B cell (primary cell): ENCODE data around the gene NCAPG2. TPM values are rescaled to one million over a fixed set of nuclear protein-coding genes. Genes with fewer than 3 reads are reported as not detected.

ENCODE experiments used
- ATAC-seq: fragments of 200-7000 bp; cut with Tn5 transposase; one replicate; pipeline ENCODE4 v1.10.0; 2021; ENCODE audit warnings: low read depth, mild to moderate bottlenecking, moderate number of reproducible peaks, moderate library complexity
- CTCF ChIA-PET: fragments of 350-600 bp; sonication (Branson Sonifier 250); formaldehyde crosslinking; loops from one replicate; lab custom pipeline; 2021; ENCODE audit warnings: antibody characterized with exemption, inconsistent platforms; lab: Charles Lee
- POLR2A ChIA-PET: fragments of 350-600 bp; sonication (Branson Sonifier 250); formaldehyde crosslinking; loops from one replicate; lab custom pipeline; 2021; ENCODE audit warnings: antibody characterized with exemption; lab: Charles Lee
- DNase-seq: peaks from one replicate; pipeline ENCODE4 v3.0.0; 2013
- H2AFZ ChIP-seq: 2 replicates; pipeline ENCODE4 v1.6.1; 2012; ENCODE audit warnings: mild to moderate bottlenecking, low read depth, low read length; ENCODE audit not compliant: insufficient read depth, poor library complexity, severe bottlenecking
- H3K27ac ChIP-seq, 2 donors: 1 replicate in 1 of 2; 2 replicates in 1 of 2; pipeline ENCODE4 v1.5.1; 2012 to 2013; ENCODE audit warnings: low read length in 2 of 2, mild to moderate bottlenecking in 2 of 2, moderate library complexity in 1 of 2
- H3K27me3 ChIP-seq, 4 experiments: fragments of 200-600 bp in 1 of 4; sonication (generic) in 1 of 4; replicated peaks in 1 of 4; 1 replicate in 2 of 4; 2 replicates in 2 of 4; pipeline versions ENCODE4 v1.6.1 to v1.7.0; 2013 to 2016; ENCODE audit warnings: low read length in 3 of 4, mild to moderate bottlenecking in 2 of 4, mixed read lengths in 1 of 4, moderate library complexity in 1 of 4; ENCODE audit not compliant: insufficient read depth in 4 of 4, control insufficient read depth in 3 of 4; ENCODE audit errors: control extremely low read depth in 1 of 4
- H3K36me3 ChIP-seq, 2 experiments: replicated peaks in 1 of 2; 1 replicate in 1 of 2; 2 replicates in 1 of 2; pipeline versions ENCODE4 v1.6.1 to v1.7.1; 2013; ENCODE audit warnings: low read length in 1 of 2; ENCODE audit not compliant: insufficient read depth in 2 of 2, control insufficient read depth in 1 of 2; ENCODE audit errors: control extremely low read depth in 1 of 2, extremely low read depth in 1 of 2
- H3K4me1 ChIP-seq, 2 donors: fragments of 200-600 bp in 1 of 2; sonication (generic) in 1 of 2; 1 replicate in 1 of 2; 2 replicates in 1 of 2; pipeline versions ENCODE4 v1.5.1 to v1.6.1; 2013 to 2017; ENCODE audit warnings: low read length in 2 of 2; ENCODE audit not compliant: control insufficient read depth in 2 of 2, insufficient read depth in 2 of 2
- H3K4me2 ChIP-seq: replicated peaks from 2 replicates; pipeline ENCODE3; 2012; ENCODE audit warnings: mild to moderate bottlenecking, low read depth, low read length; ENCODE audit not compliant: poor library complexity, severe bottlenecking
- H3K4me3 ChIP-seq, 5 experiments: fragments of 200-600 bp in 1 of 5; sonication (generic) in 1 of 5; 1 replicate in 3 of 5; 2 replicates in 2 of 5; pipeline versions ENCODE4 v1.5.1 to v1.7.0; 2011 to 2016; ENCODE audit warnings: low read length in 4 of 5, mild to moderate bottlenecking in 4 of 5, low read depth in 2 of 5, control low read depth in 1 of 5, moderate library complexity in 1 of 5; ENCODE audit not compliant: insufficient read depth in 1 of 5; ENCODE audit errors: control extremely low read depth in 1 of 5, extremely low read depth in 1 of 5
- H3K79me2 ChIP-seq: fragments of 200-600 bp; sonication (generic); one replicate; pipeline ENCODE4 v1.6.0; 2016; ENCODE audit warnings: low read length; ENCODE audit not compliant: control insufficient read depth, insufficient read depth
- H3K9ac ChIP-seq: fragments of 200-600 bp; sonication (generic); 2 replicates; pipeline ENCODE4 v1.6.1; 2017; ENCODE audit warnings: mild to moderate bottlenecking, low read length, moderate library complexity
- H3K9me3 ChIP-seq, 3 donors: one replicate each; pipeline versions ENCODE4 v1.6.1 to v1.7.1; 2013; ENCODE audit warnings: low read length in 2 of 3; ENCODE audit not compliant: control insufficient read depth in 2 of 3, insufficient read depth in 1 of 3; ENCODE audit errors: control extremely low read depth in 1 of 3
- H4K20me1 ChIP-seq: 2 replicates; pipeline ENCODE4 v1.6.0; 2012; ENCODE audit warnings: mild to moderate bottlenecking, low read length; ENCODE audit not compliant: insufficient read depth, control insufficient read depth, poor library complexity, severe bottlenecking
- H3K27ac Mint-ChIP-seq: one replicate; pipeline ENCODE4 v1.8.0; 2021; ENCODE audit warnings: mixed read lengths
- H3K27me3 Mint-ChIP-seq: one replicate; pipeline ENCODE4 v1.8.0; 2021; ENCODE audit warnings: mixed read lengths
- H3K4me1 Mint-ChIP-seq: one replicate; pipeline ENCODE4 v1.8.0; 2021; ENCODE audit warnings: mixed read lengths
- H3K4me3 Mint-ChIP-seq: one replicate; pipeline ENCODE4 v1.8.0; 2021; ENCODE audit warnings: mixed read lengths
- H3K9me3 Mint-ChIP-seq: one replicate; pipeline ENCODE4 v1.8.0; 2022; ENCODE audit warnings: mixed read lengths; ENCODE audit not compliant: insufficient read depth
- CTCF ChIP-seq: fragments of 200-600 bp; IDR thresholded peaks from one replicate; pipeline ENCODE4 v1.8.0; 2022; ENCODE audit warnings: antibody characterized with exemption, mild to moderate bottlenecking
- EZH2 ChIP-seq: IDR thresholded peaks from 2 replicates; pipeline ENCODE4 v1.6.1; 2012; ENCODE audit warnings: borderline replicate concordance, low read depth, mild to moderate bottlenecking, moderate library complexity, low read length; ENCODE audit not compliant: insufficient read depth, poor library complexity, severe bottlenecking
- WGBS: methylation state at CpG from one replicate; pipeline ENCODE4 v1.1.5; 2013; ENCODE audit warnings: missing lambda C conversion rate; ENCODE audit not compliant: insufficient coverage; 5-methylcytosine and 5-hydroxymethylcytosine counted together
- intact Hi-C: fragments of 100-400 bp; cut with micrococcal nuclease; formaldehyde crosslinking; loops from one replicate; pipeline ENCODE4 v1.10.0; 2022
- polyA plus RNA-seq: library from polyadenylated mRNA; depleted of rRNA; stranded (reverse); fragments of >200 nt; gene quantifications from 2 replicates; pipeline ENCODE4 v1.2.3, GENCODE V29; 2012
- total RNA-seq, 2 donors: library from RNA; stranded (reverse); fragments of 120-200 nt in 1 of 2; gene quantifications; 1 replicate in 1 of 2; 2 replicates in 1 of 2; pipeline versions ENCODE4 v1.2.3 to v1.2.4, GENCODE V29; 2013 to 2022

Gene NCAPG2
- total and polyA plus RNA-seq, 2 donors (not counting 1 experiment from before 2014, with no cell fraction given): 2.9 to 9.8 TPM

GRCh38 chr7:158706710-158707590, 2.3 kb upstream of the NCAPG2 start:
- Histone ChIP-seq H4K20me1 (no peaks in the 10 kb centered on the region), H3K36me3 (no peaks in the 10 kb centered on the region), H3K9me3 (peaks cover 0 to 15% (median 5%) of the 10 kb centered on the region in 3 donors), H3K9ac (no peak overlapping the region), H3K4me3 (no peak overlapping the region), H3K4me2 (no peak overlapping the region), H3K27me3 (no peaks in the 10 kb centered on the region), H3K4me1 (peaks cover 6 to 16% of the 10 kb centered on the region in 2 donors), H3K27ac (no peak overlapping the region), H2AFZ (no peak overlapping the region), H3K79me2 (peaks cover 13% of the 10 kb centered on the region)
- ChIA-PET POLR2A (no interaction called here), CTCF (interaction anchor here (1.6 kb wide), 1 partner anchor 149 kb away, joined by 3 read pairs; the partner anchor contains the start of gene DYNC2I1)
- WGBS: over 99% methylated on average over 23 of the region's 29 CpGs
- DNase-seq: no peak
- Mint-ChIP-seq H3K4me3 (peak overlapping the region; percentile 56), H3K4me1 (peaks cover 22% of the 10 kb centered on the region), H3K27me3 (peaks cover under 1% of the 10 kb centered on the region), H3K27ac (no peak overlapping the region), H3K9me3 (no peaks in the 10 kb centered on the region)
- no peak for ATAC-seq
- intact Hi-C loops: loop anchor here (10.0 kb wide), 1 partner anchor 1812 kb away; the partner anchor contains the start of gene LMBR1
- TF ChIP-seq CTCF (no peak), EZH2 (no peak)

GRCh38 chr7:158706273-158706704, 1.7 kb upstream of the NCAPG2 start:
- Histone ChIP-seq H3K4me3 (no peak overlapping the region), H3K27me3 (no peaks in the 10 kb centered on the region), H3K4me2 (no peak overlapping the region), H2AFZ (no peak overlapping the region), H4K20me1 (no peaks in the 10 kb centered on the region), H3K27ac (no peak overlapping the region), H3K9me3 (peaks cover 0 to 15% (median 5%) of the 10 kb centered on the region in 3 donors), H3K9ac (no peak overlapping the region), H3K4me1 (peaks cover 6 to 16% of the 10 kb centered on the region in 2 donors), H3K79me2 (peaks cover 13% of the 10 kb centered on the region), H3K36me3 (no peaks in the 10 kb centered on the region)
- CTCF ChIA-PET: interaction anchor here (1.6 kb wide), 1 partner anchor 150 kb away, joined by 3 read pairs; the partner anchor contains the start of gene DYNC2I1
- ATAC-seq (no peak), DNase-seq (no peak)
- Mint-ChIP-seq H3K9me3 (no peaks in the 10 kb centered on the region), H3K4me1 (peaks cover 22% of the 10 kb centered on the region), H3K27ac (peak overlapping the region; percentile 10), H3K27me3 (no peaks in the 10 kb centered on the region), H3K4me3 (peak overlapping the region; percentile 56)
- 75% methylated on average over 3 of the region's 5 CpGs for WGBS
- intact Hi-C loops: loop anchor here (10.0 kb wide), 1 partner anchor 1811 kb away; the partner anchor contains the start of gene LMBR1
- POLR2A ChIA-PET: no interaction called here
- TF ChIP-seq CTCF: no peak
- TF ChIP-seq EZH2: no peak
